ENCODE results near the gene CAMK2G. TPM values are rescaled to one million over a fixed set of nuclear protein-coding genes. Genes with fewer than 3 reads are reported as not detected.

CAMK2G gene
- polyA plus RNA-seq, 2 of the 4 experiments (the other 2 are of a cell fraction) = 22.6 to 25.5 TPM

- no peak for DNase-seq (ENCODE audit: low read depth in 1 of 2, low spot score in 1 of 2)
- Histone ChIP-seq H3K4me1 (peaks cover 43% of the 10 kb centered on the region), H3K27ac (peak overlapping the region in 1 of 2 experiments; percentile 48; a peak in 3 of 6 replicates), H3K4me2 (no peak overlapping the region), H3K4me3 (no peak overlapping the region), H3K9me3 (no peaks in the 10 kb centered on the region)
- 69% methylated on average over 3 of the region's 3 CpGs for WGBS (ENCODE audit: missing lambda C conversion rate)
- no peak for ATAC-seq
- POLR2A ChIA-PET = no interaction called here
- FAIRE-seq = no peak
- CTCF ChIA-PET = interaction anchor here (0.6 to 26.6 kb wide), 6 partner anchors 12 to 197 kb away, joined by 3 to 936 read pairs (median 6); no protein-coding TSS in a partner anchor
- TF ChIP-seq FOSB (CRISPR knock-in tag; IDR thresholded peaks at IDR 0.05) (no peak), RAD21 (conservative IDR thresholded peaks at IDR 0.05 in 1 of 2, IDR thresholded peaks at IDR 0.05 in 1 of 2) (no peak), CHD4 (IDR thresholded peaks at IDR 0.05; ENCODE audit: borderline replicate concordance) (no peak), TFCP2L1 (CRISPR knock-in tag; IDR thresholded peaks at IDR 0.05) (no peak), FOSL2 (IDR thresholded peaks at IDR 0.05) (no peak), FOSL2 (CRISPR knock-in tag; IDR thresholded peaks at IDR 0.05) (no peak), ZFP36 (IDR thresholded peaks at IDR 0.05; ENCODE audit: borderline replicate concordance, partially characterized antibody) (no peak), RNF2 (IDR thresholded peaks at IDR 0.05; ENCODE audit: borderline replicate concordance, low read depth) (no peak), RARB (CRISPR knock-in tag; IDR thresholded peaks at IDR 0.05) (no peak), ZC3H11A (IDR thresholded peaks at IDR 0.05) (no peak)
Observed at GRCh38 chr10:73884017-73884416, 9.7 kb upstream of the CAMK2G start.

- Histone ChIP-seq H3K27ac (peak overlapping the region in 1 of 2 experiments; percentile 65; a peak in 3 of 6 replicates), H3K4me3 (no peak overlapping the region), H3K4me1 (peaks cover 23% of the 10 kb centered on the region), H3K9me3 (no peaks in the 10 kb centered on the region), H3K4me2 (no peak overlapping the region)
- FAIRE-seq (no peak), ATAC-seq (no peak), DNase-seq (ENCODE audit: low read depth in 1 of 2, low spot score in 1 of 2) (no peak)
- WGBS (ENCODE audit: missing lambda C conversion rate) = 66% methylated on average over 3 of the region's 3 CpGs
- CTCF ChIA-PET = interaction anchor here (1.3 to 26.6 kb wide), 9 partner anchors 10 to 222 kb away, joined by 3 to 936 read pairs (median 19); no protein-coding TSS in a partner anchor
- POLR2A ChIA-PET = no interaction called here
- TF ChIP-seq RARB (CRISPR knock-in tag; IDR thresholded peaks at IDR 0.05) (no peak), RCOR1 (IDR thresholded peaks at IDR 0.05; ENCODE audit: low read depth, low read length) (no peak), JUNB (IDR thresholded peaks at IDR 0.05) (no peak), EP300 (IDR thresholded peaks at IDR 0.05) (no peak), USF2 (IDR thresholded peaks at IDR 0.05) (no peak), MYC (IDR thresholded peaks at IDR 0.05; ENCODE audit: borderline replicate concordance, low read length) (no peak), CHD2 (IDR thresholded peaks at IDR 0.05; ENCODE audit: low read length, partially characterized antibody) (no peak), ZSCAN20 (CRISPR knock-in tag; IDR thresholded peaks at IDR 0.05) (no peak), ATOH8 (CRISPR knock-in tag; IDR thresholded peaks at IDR 0.05; ENCODE audit: low read depth) (no peak), RFX5 (IDR thresholded peaks at IDR 0.05) (no peak), NR3C1 (IDR thresholded peaks at IDR 0.05) (no peak), HOXB13 (CRISPR knock-in tag; IDR thresholded peaks at IDR 0.05; ENCODE audit: low read depth) (no peak), ZFP36 (IDR thresholded peaks at IDR 0.05; ENCODE audit: borderline replicate concordance, partially characterized antibody) (no peak), POLR2AphosphoS2 (conservative IDR thresholded peaks at IDR 0.05; ENCODE audit: low read length) (no peak), RAD21 (conservative IDR thresholded peaks at IDR 0.05 in 1 of 2, IDR thresholded peaks at IDR 0.05 in 1 of 2) (no peak), GATA3 (IDR thresholded peaks at IDR 0.05; ENCODE audit: borderline replicate concordance) (no peak), FOSB (CRISPR knock-in tag; IDR thresholded peaks at IDR 0.05) (no peak)
Observed at GRCh38 chr10:73881221-73881919, 7.0 kb upstream of the CAMK2G start.
